Measurements from ENCODE around the gene MID1. TPM values are rescaled to one million over a fixed set of nuclear protein-coding genes. Genes with fewer than 3 reads are reported as not detected.
A peak's percentile ranks its signal among the peaks of the same experiment; 100 is the strongest.

Gene MID1
- total RNA-seq, 1 experiment from 2014 or later, result 9.7 TPM

DNA sequence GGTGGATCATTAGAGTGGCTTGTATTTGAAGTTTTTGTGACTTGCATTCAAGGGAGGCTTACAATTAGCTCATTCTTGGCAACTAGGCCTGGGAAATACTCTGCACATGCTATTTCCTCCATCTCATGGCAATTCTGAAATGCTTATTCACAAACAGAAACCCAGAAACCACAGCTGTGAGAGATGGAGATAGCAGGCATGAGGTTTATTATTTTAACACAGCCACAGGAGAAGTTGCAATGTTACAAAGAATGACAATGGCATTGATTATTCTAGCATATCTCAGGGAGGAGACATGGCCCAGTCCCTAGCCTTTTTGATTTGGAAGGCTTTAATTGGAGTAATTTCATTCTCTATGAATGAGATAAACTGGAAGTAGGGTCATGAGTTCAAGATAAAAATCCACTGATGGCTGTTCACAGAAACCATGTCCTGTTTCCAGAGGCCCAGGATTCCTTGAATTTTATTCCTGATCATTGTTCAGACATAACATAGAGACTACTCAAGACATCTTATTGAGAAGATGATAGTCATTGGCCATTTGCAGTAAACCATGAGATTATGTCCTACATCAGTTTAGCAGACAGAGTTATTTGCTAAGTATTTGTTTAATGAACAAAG lies 123.9 kb downstream of the MID1 start:
- no peaks in the 10 kb centered on the region for H3K36me3 Mint-ChIP-seq (ENCODE audit: insufficient read depth, unreplicated experiment)
- no peak for TF ChIP-seq CTCF (IDR thresholded peaks at IDR 0.05; ENCODE audit: unreplicated experiment)
- DNase-seq (ENCODE audit: unreplicated experiment), result no peak
- POLR2A ChIA-PET, result no interaction called here
- intact Hi-C loops (cut with micrococcal nuclease), result no loop called here
- H3K27ac Mint-ChIP-seq (ENCODE audit: low read depth, unreplicated experiment), result no peak overlapping the region
- no peaks in the 10 kb centered on the region for H3K9me3 Mint-ChIP-seq (ENCODE audit: unreplicated experiment)
- H3K4me1 Mint-ChIP-seq (ENCODE audit: insufficient read depth, unreplicated experiment), result no peaks in the 10 kb centered on the region
- no peaks in the 10 kb centered on the region for H3K27me3 Mint-ChIP-seq (ENCODE audit: insufficient read depth, unreplicated experiment)
- CTCF ChIA-PET, result interaction anchor here (0.9 kb wide), 1 partner anchor 185 kb away, joined by 3 read pairs; no protein-coding TSS in a partner anchor
- no peak overlapping the region for H3K4me3 Mint-ChIP-seq (ENCODE audit: unreplicated experiment)
- no TSS peak for BruUV-seq (replicated peaks)

GRCh38 chrX:10495677-10496076 lies 124.7 kb downstream of the MID1 start:
- POLR2A ChIA-PET, result no interaction called here
- Mint-ChIP-seq H3K9me3 (ENCODE audit: unreplicated experiment) (no peaks in the 10 kb centered on the region), H3K36me3 (ENCODE audit: insufficient read depth, unreplicated experiment) (no peaks in the 10 kb centered on the region), H3K27ac (ENCODE audit: low read depth, unreplicated experiment) (no peak overlapping the region), H3K27me3 (ENCODE audit: insufficient read depth, unreplicated experiment) (no peaks in the 10 kb centered on the region), H3K4me3 (ENCODE audit: unreplicated experiment) (no peak overlapping the region), H3K4me1 (ENCODE audit: insufficient read depth, unreplicated experiment) (no peaks in the 10 kb centered on the region)
- intact Hi-C loops (cut with micrococcal nuclease), result no loop called here
- no peak for DNase-seq (ENCODE audit: unreplicated experiment)
- no peak for TF ChIP-seq CTCF (IDR thresholded peaks at IDR 0.05; ENCODE audit: unreplicated experiment)
- CTCF ChIA-PET, result no interaction called here
- no TSS peak for BruUV-seq (replicated peaks)

GRCh38 chrX:10492250-10492649 lies 128.1 kb downstream of the MID1 start:
- no peak for DNase-seq (ENCODE audit: unreplicated experiment)
- Mint-ChIP-seq H3K9me3 (ENCODE audit: unreplicated experiment) (no peaks in the 10 kb centered on the region), H3K27me3 (ENCODE audit: insufficient read depth, unreplicated experiment) (no peaks in the 10 kb centered on the region), H3K36me3 (ENCODE audit: insufficient read depth, unreplicated experiment) (no peaks in the 10 kb centered on the region), H3K4me3 (ENCODE audit: unreplicated experiment) (no peak overlapping the region), H3K27ac (ENCODE audit: low read depth, unreplicated experiment) (no peak overlapping the region), H3K4me1 (ENCODE audit: insufficient read depth, unreplicated experiment) (no peaks in the 10 kb centered on the region)
- intact Hi-C loops (cut with micrococcal nuclease), result no loop called here
- CTCF ChIA-PET, result no interaction called here
- BruUV-seq (replicated peaks), result no TSS peak
- POLR2A ChIA-PET, result no interaction called here
- no peak for TF ChIP-seq CTCF (IDR thresholded peaks at IDR 0.05; ENCODE audit: unreplicated experiment)

GRCh38 chrX:10486373-10486772 lies 134.0 kb downstream of the MID1 start:
- no peaks in the 10 kb centered on the region for H3K27me3 Mint-ChIP-seq (ENCODE audit: insufficient read depth, unreplicated experiment)
- H3K27ac Mint-ChIP-seq (ENCODE audit: low read depth, unreplicated experiment), result peak overlapping the region; percentile 57
- peak; percentile 82 for DNase-seq (ENCODE audit: unreplicated experiment)
- H3K9me3 Mint-ChIP-seq (ENCODE audit: unreplicated experiment), result no peaks in the 10 kb centered on the region
- peak overlapping the region; percentile 18 for H3K4me3 Mint-ChIP-seq (ENCODE audit: unreplicated experiment)
- ChIA-PET CTCF (interaction anchor here (1.0 to 1.9 kb wide), 4 partner anchors 11 to 615 kb away, joined by 3 to 7 read pairs (median 5); no protein-coding TSS in a partner anchor), POLR2A (interaction anchor here (0.6 to 1.7 kb wide), 7 partner anchors 13 to 147 kb away, joined by 3 to 7 read pairs (median 3); no protein-coding TSS in a partner anchor)
- peaks cover 23% of the 10 kb centered on the region for H3K4me1 Mint-ChIP-seq (ENCODE audit: insufficient read depth, unreplicated experiment)
- BruUV-seq (replicated peaks), result no TSS peak
- no peak for TF ChIP-seq CTCF (IDR thresholded peaks at IDR 0.05; ENCODE audit: unreplicated experiment)
- intact Hi-C loops (cut with micrococcal nuclease), result no loop called here
- H3K36me3 Mint-ChIP-seq (ENCODE audit: insufficient read depth, unreplicated experiment), result no peaks in the 10 kb centered on the region
